ENCODE data around the gene CLCN4.

DNA sequence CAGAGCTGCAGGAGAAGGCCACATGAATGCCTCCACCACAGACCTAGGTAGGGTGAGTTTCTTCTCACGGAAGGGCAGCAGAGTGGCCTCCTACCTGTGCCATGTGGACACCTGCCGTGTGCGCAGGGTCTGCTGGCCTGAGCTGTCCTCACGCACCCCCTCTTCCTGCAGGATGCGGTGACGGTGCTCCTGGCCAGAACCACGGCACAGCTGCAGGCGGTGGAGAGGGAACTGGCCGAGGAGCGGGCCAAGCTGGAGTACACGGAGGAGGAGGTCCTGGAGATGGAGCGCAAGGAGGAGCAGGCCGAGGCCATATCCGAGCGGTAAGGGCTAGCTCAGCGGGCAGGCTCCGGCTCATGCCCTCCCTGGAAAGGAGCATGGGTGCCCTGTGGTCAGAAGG lies 28.4 kb upstream of the CLCN4 start:
- TF ChIP-seq POLR2A (IDR thresholded peaks at IDR 0.05): no peak
- TF ChIP-seq CTCF (IDR thresholded peaks at IDR 0.05): no peak

Measured in adrenal gland (tissue), 5 donors.